ENCODE data around the gene IL18RAP.

IL18RAP gene

GRCh38 chr2:102422910-102423309, at the start of gene IL18RAP:
Gene IL18RAP, plus strand, starts transcription at chr2:102423160. Its CDS starts 118 bp downstream, at chr2:102423278.
- no peak for DNase-seq

GRCh38 chr2:102376052-102376591, 46.8 kb upstream of the IL18RAP start:
- DNase-seq: no peak

- no peak for DNase-seq
Measured at GRCh38 chr2:102383722-102384121, 39.2 kb upstream of the IL18RAP start.

- no peak for DNase-seq
Measured at GRCh38 chr2:102385522-102385921, 37.4 kb upstream of the IL18RAP start.

GRCh38 chr2:102386004-102386403, 37.0 kb upstream of the IL18RAP start:
- no peak for DNase-seq

GRCh38 chr2:102386867-102387541, 36.0 kb upstream of the IL18RAP start:
- no peak for DNase-seq

GRCh38 chr2:102387763-102388546, 35.0 kb upstream of the IL18RAP start:
- no peak for DNase-seq

- no peak for DNase-seq
Measured at GRCh38 chr2:102391565-102391964, 31.4 kb upstream of the IL18RAP start.

- no peak for DNase-seq
Measured at GRCh38 chr2:102392096-102392495, 30.9 kb upstream of the IL18RAP start.

GRCh38 chr2:102392942-102393341, 30.0 kb upstream of the IL18RAP start:
- DNase-seq: no peak

GRCh38 chr2:102396012-102396411, 26.9 kb upstream of the IL18RAP start:
- DNase-seq: no peak

- no peak for DNase-seq
Measured at GRCh38 chr2:102397209-102397608, 25.8 kb upstream of the IL18RAP start.

GRCh38 chr2:102399499-102400141, 23.3 kb upstream of the IL18RAP start:
- DNase-seq: no peak

- DNase-seq: no peak
Measured at GRCh38 chr2:102401456-102401855, 21.5 kb upstream of the IL18RAP start.

GRCh38 chr2:102401865-102402264, 21.1 kb upstream of the IL18RAP start:
- DNase-seq: no peak

GRCh38 chr2:102410952-102411351, 12.0 kb upstream of the IL18RAP start:
- DNase-seq: no peak

GRCh38 chr2:102412199-102412598, 10.8 kb upstream of the IL18RAP start:
- DNase-seq: no peak

- DNase-seq: no peak
Measured at GRCh38 chr2:102417946-102418345, 5.0 kb upstream of the IL18RAP start.

- DNase-seq: no peak
Measured at GRCh38 chr2:102418421-102418961, 4.5 kb upstream of the IL18RAP start.

GRCh38 chr2:102420290-102420689, 2.7 kb upstream of the IL18RAP start:
- DNase-seq: no peak

GRCh38 chr2:102421890-102422759, 835 bp upstream of the IL18RAP start:
- no peak for DNase-seq

- DNase-seq: no peak
Measured at GRCh38 chr2:102423368-102423767, 408 bp downstream of the IL18RAP start.

Data from kidney glomerular epithelial cell (primary cell).